Ovary (tissue), 9 donors: Measurements from ENCODE around the gene PGR. TPM values are rescaled to one million over a fixed set of nuclear protein-coding genes. Genes with fewer than 3 reads are reported as not detected.

Source experiments
- DNase-seq, 5 donors: peaks; one replicate each; pipeline ENCODE4 v3.0.0-alpha.2; 2019 to 2020
- H3K27ac ChIP-seq, 2 donors: fragments of 200-600 bp; one replicate each; pipeline versions ENCODE4 v1.5.1 to v1.8.0; 2019 to 2022
- H3K27me3 ChIP-seq: fragments of 200-600 bp; one replicate; pipeline ENCODE4 v1.8.0; 2022
- H3K36me3 ChIP-seq: fragments of 200-600 bp; sonication (generic); one replicate; pipeline ENCODE4 v1.5.1; 2019
- H3K4me1 ChIP-seq: one replicate; pipeline ENCODE4 v1.8.1; 2013; ENCODE audit warnings: mild to moderate bottlenecking, moderate library complexity; ENCODE audit not compliant: insufficient read depth
- H3K4me3 ChIP-seq: fragments of 200-600 bp; sonication (generic); one replicate; pipeline ENCODE4 v1.5.1; 2017
- H3K9me3 ChIP-seq, 2 donors: fragments of 200-600 bp in 1 of 2; sonication (generic) in 1 of 2; one replicate each; pipeline versions ENCODE4 v1.5.1 to v1.8.1; 2013 to 2019; ENCODE audit warnings: mild to moderate bottlenecking in 1 of 2, moderate library complexity in 1 of 2
- EP300 ChIP-seq: sonication (generic); formaldehyde crosslinking; IDR thresholded peaks from one replicate; pipeline ENCODE4 v1.6.1; 2017; ENCODE audit warnings: antibody characterized with exemption
- POLR2A ChIP-seq: fragments of 450-650 bp; IDR thresholded peaks from one replicate; pipeline ENCODE4 v1.6.1; 2017; ENCODE audit warnings: antibody characterized with exemption, mild to moderate bottlenecking, moderate library complexity
- WGBS, 3 donors: extraction: QIAGEN DNeasy Blood & Tissue Kit in 1 of 3; methylation state at CpG; one replicate each; pipeline versions ENCODE4 v1.1.5 to v1.1.7; 2013 to 2017; 5-methylcytosine and 5-hydroxymethylcytosine counted together
- intact Hi-C, 4 donors: fragments of 100-400 bp; cut with DNase I; formaldehyde crosslinking; loops; one replicate each; pipeline versions ENCODE4 v1.11.0 to v1.15.1; 2022 to 2023
- polyA plus RNA-seq, 2 donors: library from polyadenylated mRNA; stranded (reverse); fragments of 200-250 nt in 1 of 2; fragments of 350-450 nt in 1 of 2; fragmentation: Illumina TruSeq in 1 of 2; extraction: RNeasy Lipid Tissue Mini Kit (QIAGEN cat#74804) in 1 of 2; gene quantifications; one replicate each; pipeline ENCODE4 v1.2.3, GENCODE V29; 2013 to 2014
- total RNA-seq, 7 donors: library from RNA; depleted of rRNA in 2 of 7; stranded (reverse); fragments of >200 nt in 2 of 7; fragmentation: NEBNext Ultra II Directional in 3 of 7; extraction: Animal tissue kit (Norgen Biotek cat#: 25700) in 3 of 7; gene quantifications; one replicate each; pipeline versions ENCODE4 v1.1.0 to v1.2.4, GENCODE V29; 2016 to 2023
- TF ChIP-seq, protein P1 (sequence below), 3 donors: fragments of 450-650 bp in 2 of 3; fragments of 200-600 bp in 1 of 3; IDR thresholded peaks; one replicate each; pipeline versions ENCODE4 v1.5.1 to v1.8.0; 2016 to 2022; ENCODE audit warnings: antibody characterized with exemption in 3 of 3, mild to moderate bottlenecking in 1 of 3
- donor health status: DM: no; HTN: no; CAD: no; lungs with moderate emphysema.
- donor health status: DM: no; HTN: no; CAD: no.
- donor health status: Bipolar disorder and iron deficiency.
- donor health status: DM: yes; HTN: yes; CAD: no.
- donor health status: DM: no; HTN: no; CAD: no.
- donor health status: DM: yes; HTN: yes; CAD: no.

PGR gene
- total and polyA plus RNA-seq, 9 donors = 6.1 to 94.3 (median 21.3) TPM

DNA sequence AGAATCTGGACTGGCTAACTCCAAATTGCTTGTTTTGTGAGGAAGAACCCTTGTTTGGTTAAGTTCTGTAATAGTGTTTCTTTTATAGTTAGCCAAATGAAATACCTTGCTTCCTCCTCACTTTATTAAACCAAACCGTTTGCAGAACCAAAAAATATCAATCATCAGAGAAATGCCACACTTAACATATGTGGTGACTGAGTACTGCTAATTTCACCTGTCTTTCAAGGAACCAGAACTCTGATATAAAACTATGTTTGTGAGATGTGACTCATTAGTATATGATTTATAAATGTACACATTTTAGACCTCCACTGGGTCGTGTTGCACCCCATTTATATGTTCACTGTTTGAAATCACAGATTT is 119.9 kb downstream of the PGR start:
- 63 to 72% (median 66%) methylated on average over 2 of the region's 2 CpGs for WGBS, 3 donors
- no peak overlapping the region for H3K4me3 ChIP-seq
- no peak for TF ChIP-seq EP300
- no peak for TF ChIP-seq POLR2A
- TF ChIP-seq, protein P1, sequence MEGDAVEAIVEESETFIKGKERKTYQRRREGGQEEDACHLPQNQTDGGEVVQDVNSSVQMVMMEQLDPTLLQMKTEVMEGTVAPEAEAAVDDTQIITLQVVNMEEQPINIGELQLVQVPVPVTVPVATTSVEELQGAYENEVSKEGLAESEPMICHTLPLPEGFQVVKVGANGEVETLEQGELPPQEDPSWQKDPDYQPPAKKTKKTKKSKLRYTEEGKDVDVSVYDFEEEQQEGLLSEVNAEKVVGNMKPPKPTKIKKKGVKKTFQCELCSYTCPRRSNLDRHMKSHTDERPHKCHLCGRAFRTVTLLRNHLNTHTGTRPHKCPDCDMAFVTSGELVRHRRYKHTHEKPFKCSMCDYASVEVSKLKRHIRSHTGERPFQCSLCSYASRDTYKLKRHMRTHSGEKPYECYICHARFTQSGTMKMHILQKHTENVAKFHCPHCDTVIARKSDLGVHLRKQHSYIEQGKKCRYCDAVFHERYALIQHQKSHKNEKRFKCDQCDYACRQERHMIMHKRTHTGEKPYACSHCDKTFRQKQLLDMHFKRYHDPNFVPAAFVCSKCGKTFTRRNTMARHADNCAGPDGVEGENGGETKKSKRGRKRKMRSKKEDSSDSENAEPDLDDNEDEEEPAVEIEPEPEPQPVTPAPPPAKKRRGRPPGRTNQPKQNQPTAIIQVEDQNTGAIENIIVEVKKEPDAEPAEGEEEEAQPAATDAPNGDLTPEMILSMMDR (IDR thresholded peaks at IDR 0.05) = no peak
- H3K27me3 ChIP-seq = no peaks in the 10 kb centered on the region
- intact Hi-C loops = no loop called here
- H3K27ac ChIP-seq = no peak overlapping the region
- no peaks in the 10 kb centered on the region for H3K36me3 ChIP-seq
- DNase-seq = no peak
- no peaks in the 10 kb centered on the region for H3K9me3 ChIP-seq
- H3K4me1 ChIP-seq = no peaks in the 10 kb centered on the region

DNA sequence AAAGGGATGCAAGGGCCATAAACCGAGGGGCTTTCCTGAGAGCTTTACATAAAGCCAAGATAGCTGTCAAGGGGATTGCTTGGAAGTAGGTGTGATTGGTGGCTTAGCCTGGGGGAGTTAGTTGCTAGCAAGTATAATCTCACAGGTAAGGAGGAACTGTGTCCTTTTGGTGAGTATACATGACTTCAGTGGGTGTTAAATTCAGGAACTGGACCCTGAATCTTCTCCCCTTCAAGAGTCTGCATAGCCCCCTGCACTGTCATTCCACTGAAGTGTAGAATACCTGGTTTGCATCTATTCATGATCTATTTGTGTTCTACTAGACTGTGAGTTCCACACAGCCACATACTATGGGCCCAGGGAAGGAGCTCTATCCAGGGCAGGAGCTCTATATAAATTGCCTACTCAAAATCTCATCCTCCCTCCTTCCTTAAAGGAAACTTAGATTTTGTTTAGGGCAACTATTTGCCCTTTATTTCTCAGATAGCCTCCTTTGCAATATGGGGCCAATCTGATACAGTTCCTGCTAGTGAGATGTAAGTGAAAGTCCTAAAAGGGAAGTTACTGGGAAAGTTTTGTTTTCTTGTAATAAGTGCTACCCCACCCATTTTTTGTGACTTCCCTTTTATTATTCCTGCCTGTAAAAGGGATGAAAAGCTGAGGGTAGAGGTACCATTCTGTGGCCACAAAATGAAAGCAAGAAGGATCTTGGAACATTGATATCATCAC is 120.5 kb downstream of the PGR start:
- no peaks in the 10 kb centered on the region for H3K36me3 ChIP-seq

DNA sequence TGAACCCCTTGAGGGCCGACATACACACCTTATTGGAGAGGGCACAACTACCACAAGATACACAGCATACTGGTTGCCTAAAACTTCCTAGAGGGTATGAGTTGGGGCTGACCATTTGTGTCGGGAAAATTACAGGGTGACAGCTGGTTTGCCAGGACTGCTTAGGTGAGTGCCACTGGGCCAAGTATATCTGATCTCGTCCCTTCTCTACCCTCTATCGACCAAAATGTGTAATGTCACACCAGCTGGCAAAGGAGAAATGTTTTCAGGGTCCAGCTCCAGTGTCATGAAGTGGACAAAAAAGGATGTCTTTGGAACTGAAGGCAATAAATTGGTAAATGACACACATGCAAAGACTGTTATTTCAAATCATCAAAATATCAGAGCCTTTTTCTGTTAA is 126.1 kb downstream of the PGR start:
- DNase-seq = no peak
- H3K9me3 ChIP-seq = no peaks in the 10 kb centered on the region
- no peak overlapping the region for H3K4me3 ChIP-seq
- WGBS, 3 donors = 87 to 92% (median 92%) methylated on average over 4 of the region's 4 CpGs
- intact Hi-C loops = no loop called here
- H3K27me3 ChIP-seq = no peaks in the 10 kb centered on the region
- TF ChIP-seq POLR2A (no peak), EP300 (no peak)
- TF ChIP-seq, protein P1 (IDR thresholded peaks at IDR 0.05) = no peak
- no peaks in the 10 kb centered on the region for H3K4me1 ChIP-seq
- H3K27ac ChIP-seq = no peak overlapping the region
- no peaks in the 10 kb centered on the region for H3K36me3 ChIP-seq

More for the DNA sequence above, 120.5 kb downstream of the PGR start:
- Histone ChIP-seq H3K27ac (no peak overlapping the region), H3K27me3 (no peaks in the 10 kb centered on the region), H3K4me3 (no peak overlapping the region), H3K4me1 (no peaks in the 10 kb centered on the region), H3K9me3 (no peaks in the 10 kb centered on the region)
- no peak for TF ChIP-seq EP300
- TF ChIP-seq, protein P1 (IDR thresholded peaks at IDR 0.05) = no peak
- no peak for TF ChIP-seq POLR2A
- no peak for DNase-seq
- intact Hi-C loops = no loop called here
- 77 to 92% (median 87%) methylated on average over 1 of the region's 1 CpG for WGBS, 3 donors

DNA sequence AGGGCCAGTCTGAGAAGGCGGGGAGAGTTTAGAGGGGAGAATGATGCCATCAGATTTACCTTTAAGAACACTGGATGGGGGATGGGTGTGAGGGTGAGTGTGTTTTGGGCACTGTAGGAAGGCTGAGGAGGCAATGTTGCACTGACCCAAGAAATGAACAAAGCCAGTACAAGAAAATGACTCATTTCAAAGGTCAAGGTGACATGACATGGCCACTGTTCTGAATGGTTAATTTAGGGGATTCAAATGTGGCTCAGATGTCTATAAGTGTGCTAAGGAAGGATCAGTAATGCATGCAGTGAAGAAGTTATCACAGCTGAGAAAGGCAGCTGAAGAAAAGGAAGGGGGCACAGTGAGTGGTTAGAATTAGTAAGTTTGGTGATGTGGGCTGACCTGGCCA is 129.9 kb downstream of the PGR start:
- Histone ChIP-seq H3K36me3 (no peaks in the 10 kb centered on the region), H3K4me1 (no peaks in the 10 kb centered on the region), H3K9me3 (no peaks in the 10 kb centered on the region), H3K27ac (no peak overlapping the region), H3K27me3 (no peaks in the 10 kb centered on the region), H3K4me3 (no peak overlapping the region)
- no peak for TF ChIP-seq POLR2A
- no peak for TF ChIP-seq EP300
- TF ChIP-seq, protein P1 (IDR thresholded peaks at IDR 0.05) = no peak
- no peak for DNase-seq
- 100% methylated on average over 1 of the region's 1 CpG for WGBS, 3 donors
- intact Hi-C loops = no loop called here
